GM12878 (cell line): ENCODE results near the gene ARHGAP1.

Experiments
- CTCF ChIP-seq, 3 experiments: IDR thresholded peaks in 2 of 3; conservative IDR thresholded peaks in 1 of 3; 2 replicates each; pipeline ENCODE4 v1.5.1; 2011; ENCODE audit warnings: low read depth in 3 of 3, low read length in 3 of 3, mild to moderate bottlenecking in 3 of 3, control low read depth in 2 of 3, moderate library complexity in 2 of 3, inconsistent platforms in 1 of 3, mixed read lengths in 1 of 3; ENCODE audit not compliant: control insufficient read depth in 2 of 3, insufficient read depth in 1 of 3; ENCODE audit errors: extremely low read depth in 1 of 3
- DPF2 ChIP-seq: fragments of 450-650 bp; IDR thresholded peaks from 2 replicates; pipeline ENCODE4 v1.6.1; 2017; ENCODE audit warnings: mild to moderate bottlenecking
- FOXM1 ChIP-seq: IDR thresholded peaks from 2 replicates; pipeline ENCODE4 v1.6.1; 2012; ENCODE audit warnings: low read depth, mild to moderate bottlenecking, inconsistent platforms, low read length, moderate library complexity
- GABPA ChIP-seq: IDR thresholded peaks from 2 replicates; pipeline ENCODE4 v1.6.1; 2014; ENCODE audit warnings: antibody characterized with exemption, low read depth, mild to moderate bottlenecking, inconsistent platforms
- POLR2A ChIP-seq: IDR thresholded peaks from 2 replicates; pipeline ENCODE4 v1.6.1; 2011; ENCODE audit warnings: low read depth, mild to moderate bottlenecking, low read length
- RAD51 ChIP-seq: fragments of 450-650 bp; IDR thresholded peaks from 2 replicates; pipeline ENCODE4 v1.6.1; 2016; ENCODE audit warnings: moderate library complexity, mild to moderate bottlenecking, inconsistent platforms
- SMC3 ChIP-seq: IDR thresholded peaks from 2 replicates; pipeline ENCODE4 v1.6.1; 2011; ENCODE audit warnings: low read length, improper control_type of control experiment, borderline replicate concordance
- SP1 ChIP-seq: IDR thresholded peaks from one replicate; pipeline ENCODE4 v1.6.1; 2011; ENCODE audit warnings: low read depth, low read length
- SUZ12 ChIP-seq: fragments of 200-600 bp; sonication (generic); IDR thresholded peaks from one replicate; pipeline ENCODE4 v1.6.1; 2018; ENCODE audit warnings: antibody characterized with exemption, mild to moderate bottlenecking; ENCODE audit not compliant: unreplicated experiment
- ZBED1 ChIP-seq: IDR thresholded peaks from 2 replicates; pipeline ENCODE4 v1.6.1; 2016; ENCODE audit warnings: borderline replicate concordance

GRCh38 chr11:46642627-46643335 is 57.6 kb downstream of the ARHGAP1 start:
- TF ChIP-seq SUZ12 (no peak), CTCF (IDR thresholded peaks at IDR 0.05 in 2 of 3, conservative IDR thresholded peaks at IDR 0.05 in 1 of 3; ENCODE audit: control insufficient read depth in 2 of 3, extremely low read depth in 1 of 3, insufficient read depth in 1 of 3, low read depth in 3 of 3, low read length in 3 of 3) (no peak), SP1 (no peak), RAD51 (no peak), SMC3 (no peak), ZBED1 (no peak), POLR2A (no peak), FOXM1 (no peak), GABPA (no peak), DPF2 (no peak)
